HCT116 (cell line): ENCODE results near the gene MRGPRE. TPM values are rescaled to one million over a fixed set of nuclear protein-coding genes. Genes with fewer than 3 reads are reported as not detected.

Experiments
- total RNA-seq: library from RNA; stranded (reverse); gene quantifications from one replicate; pipeline ENCODE4 v1.2.1, GENCODE V29; 2021; ENCODE audit not compliant: unreplicated experiment

MRGPRE gene
- total RNA-seq, 1 experiment from 2014 or later = not detected

Other genes starting within 250 kb of the MRGPRE start
- gene NAP1L4, start 240.1 kb downstream of the MRGPRE start, total RNA-seq = 144 TPM
- gene CARS1, start 175.0 kb downstream of the MRGPRE start, total RNA-seq = 124 TPM
- gene OSBPL5, start 67.1 kb downstream of the MRGPRE start, total RNA-seq = 44.2 TPM
- gene MRGPRG, start 13.6 kb downstream of the MRGPRE start, total RNA-seq = not detected
- 47.7 TPM for gene ZNF195, start 146.7 kb upstream of the MRGPRE start, total RNA-seq